Lung (tissue), 12 donors: Measurements from ENCODE around the gene DNMT3A. TPM values are rescaled to one million over a fixed set of nuclear protein-coding genes. Genes with fewer than 3 reads are reported as not detected.

ENCODE experiments used
- ATAC-seq: fragments of 200-7000 bp; cut with Tn5 transposase; one replicate; pipeline ENCODE4 v1.9.1; 2020; ENCODE audit warnings: moderate number of reproducible peaks; ENCODE audit not compliant: insufficient read depth, low FRiP score
- DNase-seq, 3 donors: peaks; one replicate each; pipeline ENCODE4 v3.0.0-alpha.2; 2013 to 2017
- H3K27ac ChIP-seq, 2 donors: one replicate each; pipeline ENCODE4 v1.5.1; 2013; ENCODE audit warnings: mild to moderate bottlenecking in 2 of 2, moderate library complexity in 2 of 2, control low read depth in 1 of 2, inconsistent platforms in 1 of 2, low read depth in 1 of 2, low read length in 1 of 2
- H3K27me3 ChIP-seq, 3 donors: one replicate each; pipeline ENCODE4 v1.5.1; 2013; ENCODE audit warnings: low read length in 2 of 3; ENCODE audit not compliant: control insufficient read depth in 3 of 3, insufficient read depth in 3 of 3
- H3K36me3 ChIP-seq, 4 donors: one replicate each; pipeline ENCODE4 v1.5.1; 2013; ENCODE audit warnings: low read length in 4 of 4, mild to moderate bottlenecking in 1 of 4, moderate library complexity in 1 of 4; ENCODE audit not compliant: control insufficient read depth in 4 of 4, insufficient read depth in 4 of 4
- H3K4me1 ChIP-seq, 5 donors: one replicate each; pipeline ENCODE4 v1.5.1; 2013; ENCODE audit warnings: low read length in 5 of 5, mild to moderate bottlenecking in 2 of 5, moderate library complexity in 1 of 5; ENCODE audit not compliant: control insufficient read depth in 5 of 5, insufficient read depth in 5 of 5
- H3K4me3 ChIP-seq: one replicate; pipeline ENCODE4 v1.5.1; 2013; ENCODE audit warnings: mild to moderate bottlenecking, control low read depth, moderate library complexity
- H3K9ac ChIP-seq, 2 donors: one replicate each; pipeline ENCODE4 v1.5.1; 2013; ENCODE audit warnings: low read length in 2 of 2, control low read depth in 1 of 2; ENCODE audit not compliant: insufficient read depth in 1 of 2
- H3K9me3 ChIP-seq, 4 donors: one replicate each; pipeline ENCODE4 v1.5.1; 2013; ENCODE audit warnings: low read length in 3 of 4, mild to moderate bottlenecking in 1 of 4, moderate library complexity in 1 of 4; ENCODE audit not compliant: control insufficient read depth in 4 of 4, insufficient read depth in 3 of 4
- WGBS, 2 donors: extraction: QIAGEN DNeasy Blood & Tissue Kit; methylation state at CpG; one replicate each; pipeline ENCODE4 v1.1.7; 2013; 5-methylcytosine and 5-hydroxymethylcytosine counted together
- polyA plus RNA-seq, 2 donors: library from polyadenylated mRNA; stranded (reverse); fragments of 200-250 nt; gene quantifications; one replicate each; pipeline ENCODE4 v1.2.1, GENCODE V29; 2013
- total RNA-seq, 2 donors: library from RNA; depleted of rRNA in 1 of 2; stranded (reverse); fragments of >200 nt in 1 of 2; gene quantifications; one replicate each; pipeline ENCODE4 v1.2.1, GENCODE V29; 2014 to 2021
- TF ChIP-seq, protein P1 (sequence below): IDR thresholded peaks from 2 replicates; pipeline ENCODE4 v1.5.1; 2012; ENCODE audit warnings: mild to moderate bottlenecking; ENCODE audit errors: control extremely low read depth, extremely low read depth
- donor health status: control.
- donor health status: control.
- donor health status: Bipolar disorder and iron deficiency.
- donor health status: healthy.
- donor health status: DM: yes; HTN: yes; CAD: no.

DNMT3A gene
- total and polyA plus RNA-seq, 4 donors, result 9.2 to 61.0 (median 26.9) TPM

DNA sequence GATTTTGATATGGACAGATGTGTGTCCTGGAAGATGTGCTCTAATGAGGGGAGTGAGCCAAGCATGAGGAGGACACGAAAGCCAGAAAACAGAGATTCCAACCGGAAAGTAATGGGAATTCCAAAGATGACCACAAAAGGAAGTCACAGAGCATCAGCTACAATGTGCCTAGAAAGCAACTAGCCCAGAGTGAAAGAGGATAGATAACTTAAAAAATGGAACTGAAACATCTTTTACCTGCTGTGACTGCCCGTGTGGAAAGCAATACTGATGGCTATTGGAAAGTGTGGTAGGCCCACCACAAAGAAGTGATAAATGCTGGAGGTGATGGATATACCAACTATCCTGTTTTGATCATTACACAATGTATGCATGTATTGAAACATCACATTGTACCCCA is 21.6 kb downstream of the DNMT3A start:
- no peak for DNase-seq
- Histone ChIP-seq H3K27ac (no peak overlapping the region), H3K36me3 (peaks cover 0 to 8% (median 0%) of the 10 kb centered on the region in 4 donors), H3K4me3 (no peak overlapping the region), H3K9ac (no peak overlapping the region), H3K4me1 (peaks cover 10 to 29% (median 22%) of the 10 kb centered on the region in 5 donors), H3K27me3 (no peaks in the 10 kb centered on the region), H3K9me3 (peaks cover 0 to 4% (median 0%) of the 10 kb centered on the region in 4 donors)
- 82 to 84% methylated on average over 3 of the region's 3 CpGs for WGBS, 2 donors
- TF ChIP-seq, protein P1, sequence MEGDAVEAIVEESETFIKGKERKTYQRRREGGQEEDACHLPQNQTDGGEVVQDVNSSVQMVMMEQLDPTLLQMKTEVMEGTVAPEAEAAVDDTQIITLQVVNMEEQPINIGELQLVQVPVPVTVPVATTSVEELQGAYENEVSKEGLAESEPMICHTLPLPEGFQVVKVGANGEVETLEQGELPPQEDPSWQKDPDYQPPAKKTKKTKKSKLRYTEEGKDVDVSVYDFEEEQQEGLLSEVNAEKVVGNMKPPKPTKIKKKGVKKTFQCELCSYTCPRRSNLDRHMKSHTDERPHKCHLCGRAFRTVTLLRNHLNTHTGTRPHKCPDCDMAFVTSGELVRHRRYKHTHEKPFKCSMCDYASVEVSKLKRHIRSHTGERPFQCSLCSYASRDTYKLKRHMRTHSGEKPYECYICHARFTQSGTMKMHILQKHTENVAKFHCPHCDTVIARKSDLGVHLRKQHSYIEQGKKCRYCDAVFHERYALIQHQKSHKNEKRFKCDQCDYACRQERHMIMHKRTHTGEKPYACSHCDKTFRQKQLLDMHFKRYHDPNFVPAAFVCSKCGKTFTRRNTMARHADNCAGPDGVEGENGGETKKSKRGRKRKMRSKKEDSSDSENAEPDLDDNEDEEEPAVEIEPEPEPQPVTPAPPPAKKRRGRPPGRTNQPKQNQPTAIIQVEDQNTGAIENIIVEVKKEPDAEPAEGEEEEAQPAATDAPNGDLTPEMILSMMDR, result no peak
- no peak for ATAC-seq

GRCh38 chr2:25316101-25316500 is 25.6 kb downstream of the DNMT3A start:
- H3K9me3 ChIP-seq, result peaks cover 0 to 2% (median 0%) of the 10 kb centered on the region in 4 donors
- ATAC-seq (peak; percentile 5), DNase-seq (peak in 1 of 3 donors; percentile 46)
- peak overlapping the region in 1 of 2 donors; percentile 11 for H3K27ac ChIP-seq
- peaks cover 2 to 17% (median 12%) of the 10 kb centered on the region in 4 donors for H3K36me3 ChIP-seq
- TF ChIP-seq, protein P1, result no peak
- peaks cover 13 to 31% (median 27%) of the 10 kb centered on the region in 5 donors for H3K4me1 ChIP-seq
- H3K27me3 ChIP-seq, result no peaks in the 10 kb centered on the region
- H3K9ac ChIP-seq, result no peak overlapping the region
- H3K4me3 ChIP-seq, result no peak overlapping the region
- WGBS, 2 donors, result 17 to 44% methylated on average over 8 of the region's 8 CpGs

DNA sequence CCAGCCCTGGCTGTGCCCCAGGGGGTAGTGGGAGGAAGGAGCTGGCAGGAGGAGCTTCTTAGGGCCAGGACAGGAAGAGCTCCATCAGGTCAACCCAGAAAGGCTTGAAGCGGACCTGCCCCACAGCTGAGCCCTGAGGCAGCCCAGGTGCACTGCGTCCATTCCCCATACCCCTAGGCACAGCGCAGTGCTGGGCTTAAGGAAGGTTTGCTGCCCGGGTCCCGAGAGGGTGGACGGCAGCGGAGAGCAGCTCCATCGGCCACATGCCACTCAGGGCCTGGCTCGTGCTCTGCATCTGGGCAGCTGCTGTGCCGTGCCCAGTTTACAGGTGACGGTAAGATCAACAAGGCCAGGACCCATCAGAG is 26.4 kb downstream of the DNMT3A start:
- peaks cover 2 to 18% (median 12%) of the 10 kb centered on the region in 4 donors for H3K36me3 ChIP-seq
- peak overlapping the region in 1 of 2 donors; percentile 88 for H3K27ac ChIP-seq
- no peaks in the 10 kb centered on the region for H3K27me3 ChIP-seq
- no peaks in the 10 kb centered on the region for H3K9me3 ChIP-seq
- no peak overlapping the region for H3K9ac ChIP-seq
- DNase-seq (no peak), ATAC-seq (no peak)
- 66 to 84% methylated on average over 11 of the region's 11 CpGs for WGBS, 2 donors
- peaks cover 13 to 32% (median 31%) of the 10 kb centered on the region in 5 donors for H3K4me1 ChIP-seq
- TF ChIP-seq, protein P1, result no peak
- H3K4me3 ChIP-seq, result no peak overlapping the region
